Small intestine (tissue), 7 donors: Measurements from ENCODE around the gene ZFAND5. TPM values are rescaled to one million over a fixed set of nuclear protein-coding genes. Genes with fewer than 3 reads are reported as not detected.

Experiments used
- DNase-seq, 2 donors: peaks; one replicate each; pipeline versions ENCODE4 v3.0.0 to v3.0.0-alpha.2; 2013
- FAIRE-seq: peaks from 2 replicates; lab custom pipeline; 2012; peaks lifted over from hg19 to GRCh38; lab: Jason Lieb, UNC
- H3K27ac ChIP-seq, 3 donors: one replicate each; pipeline ENCODE4 v1.5.1; 2013; ENCODE audit warnings: low read length in 2 of 3, mild to moderate bottlenecking in 2 of 3, control low read depth in 1 of 3, inconsistent platforms in 1 of 3, low read depth in 1 of 3, moderate library complexity in 1 of 3
- H3K27me3 ChIP-seq, 3 donors: one replicate each; pipeline ENCODE4 v1.6.1; 2013; ENCODE audit warnings: low read length in 3 of 3, inconsistent platforms in 1 of 3; ENCODE audit not compliant: control insufficient read depth in 3 of 3, insufficient read depth in 3 of 3
- H3K36me3 ChIP-seq, 3 donors: one replicate each; pipeline ENCODE4 v1.6.1; 2013; ENCODE audit warnings: low read length in 3 of 3, inconsistent platforms in 1 of 3, low read depth in 1 of 3, mild to moderate bottlenecking in 1 of 3, moderate library complexity in 1 of 3; ENCODE audit not compliant: control insufficient read depth in 3 of 3, insufficient read depth in 2 of 3
- H3K4me1 ChIP-seq, 3 donors: one replicate each; pipeline ENCODE4 v1.6.1; 2013; ENCODE audit warnings: low read length in 2 of 3, inconsistent platforms in 1 of 3, low read depth in 1 of 3, mild to moderate bottlenecking in 1 of 3, moderate library complexity in 1 of 3; ENCODE audit not compliant: control insufficient read depth in 3 of 3, insufficient read depth in 2 of 3
- H3K4me3 ChIP-seq, 3 donors: one replicate each; pipeline ENCODE4 v1.5.1; 2013; ENCODE audit warnings: low read length in 3 of 3, control low read depth in 1 of 3, inconsistent platforms in 1 of 3, low read depth in 1 of 3, mild to moderate bottlenecking in 1 of 3, moderate library complexity in 1 of 3
- H3K9me3 ChIP-seq, 2 donors: one replicate each; pipeline ENCODE4 v1.6.1; 2013; ENCODE audit warnings: low read depth in 1 of 2, low read length in 1 of 2; ENCODE audit not compliant: control insufficient read depth in 2 of 2, insufficient read depth in 1 of 2
- WGBS, 3 donors: extraction: QIAGEN DNeasy Blood & Tissue Kit; methylation state at CpG; one replicate each; pipeline ENCODE4 v1.1.7; 2013; 5-methylcytosine and 5-hydroxymethylcytosine counted together
- polyA plus RNA-seq, 4 donors: library from polyadenylated mRNA; stranded (reverse) in 3 of 4; unstranded in 1 of 4; fragments of 200-250 nt in 3 of 4; fragments of 120-200 nt in 1 of 4; gene quantifications; one replicate each; pipeline versions ENCODE4 v1.2.1 to v1.2.3, GENCODE V29; 2013
- donor health status: healthy with polysubstance abuse.
- donor health status: control.
- donor health status: control.
- donor health status: Bipolar disorder and iron deficiency.
- donor health status: healthy.

Gene ZFAND5
- polyA plus RNA-seq, 4 donors: 38.9 to 137 (median 62.1) TPM

DNA sequence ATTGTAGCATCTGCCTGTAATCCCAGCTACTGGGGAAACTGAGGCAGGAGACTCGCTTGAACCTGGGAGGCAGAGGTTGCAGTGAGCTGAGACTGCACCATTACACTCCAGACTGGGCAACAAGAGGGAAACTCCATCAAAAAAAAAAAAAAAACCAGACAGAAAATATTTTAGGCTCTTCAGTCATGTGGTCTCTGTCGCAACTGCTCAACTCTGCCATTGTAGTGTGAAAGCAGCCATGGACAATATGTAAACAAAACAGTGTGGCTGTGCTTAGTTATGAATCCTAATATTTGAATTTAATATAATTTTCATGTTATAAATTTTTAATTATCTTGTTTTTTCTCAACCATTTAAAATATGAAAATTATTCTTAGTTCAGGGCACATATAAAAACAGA is 38.4 kb downstream of the ZFAND5 start:
- WGBS, 3 donors: 88 to 94% (median 91%) methylated on average over 2 of the region's 2 CpGs
- no peaks in the 10 kb centered on the region for H3K27me3 ChIP-seq
- no peaks in the 10 kb centered on the region for H3K4me1 ChIP-seq
- peaks cover 0 to 4% of the 10 kb centered on the region in 2 donors for H3K9me3 ChIP-seq
- peaks cover 0 to 3% (median 0%) of the 10 kb centered on the region in 3 donors for H3K36me3 ChIP-seq
- H3K4me3 ChIP-seq: no peak overlapping the region
- FAIRE-seq (no peak), DNase-seq (no peak)
- H3K27ac ChIP-seq: no peak overlapping the region

DNA sequence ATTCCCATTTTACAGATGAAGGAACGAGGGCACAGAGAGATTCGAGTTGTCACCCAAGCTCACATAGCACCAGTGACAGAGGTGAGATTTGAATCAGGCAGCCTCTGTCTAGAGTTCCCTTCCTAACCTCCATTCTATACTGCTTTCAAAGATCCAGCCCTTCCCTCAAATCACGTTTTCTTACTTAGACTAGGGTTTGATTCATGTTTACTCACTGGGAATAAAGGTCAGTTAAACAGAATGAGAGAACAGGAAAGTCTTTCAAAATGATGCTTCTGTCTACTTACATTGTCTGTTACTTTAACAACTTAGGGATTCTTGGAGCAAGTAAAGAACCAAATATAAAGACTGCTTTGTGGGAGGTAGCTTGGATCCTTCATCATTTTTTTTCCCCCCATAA is 40.0 kb downstream of the ZFAND5 start:
- peaks cover 0 to 4% of the 10 kb centered on the region in 2 donors for H3K9me3 ChIP-seq
- DNase-seq: no peak
- no peak for FAIRE-seq
- no peaks in the 10 kb centered on the region for H3K4me1 ChIP-seq
- no peaks in the 10 kb centered on the region for H3K27me3 ChIP-seq
- 59 to 70% (median 62%) methylated on average over 3 of the region's 3 CpGs for WGBS, 3 donors
- H3K36me3 ChIP-seq: peaks cover 0 to 3% (median 0%) of the 10 kb centered on the region in 3 donors
- H3K27ac ChIP-seq: no peak overlapping the region
- no peak overlapping the region for H3K4me3 ChIP-seq

DNA sequence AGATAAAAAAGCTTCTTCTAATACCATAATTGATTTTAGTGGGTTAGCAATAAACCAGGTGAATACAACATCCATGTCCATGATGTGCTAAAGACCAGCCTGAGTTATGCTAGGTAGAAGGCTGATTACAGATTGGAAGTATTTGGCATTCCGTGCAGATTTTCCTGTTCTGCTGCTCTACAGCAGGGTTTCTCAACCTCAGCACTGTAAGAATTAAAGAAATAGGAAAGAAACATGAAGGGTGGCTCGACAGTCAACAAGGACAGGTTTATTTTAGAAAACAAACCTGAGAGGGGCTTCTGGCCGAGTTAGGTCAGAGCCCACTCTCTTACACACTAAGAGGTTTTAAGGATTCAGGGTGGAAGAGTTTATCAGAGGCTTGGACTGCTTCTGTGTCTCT is 42.3 kb downstream of the ZFAND5 start:
- no peaks in the 10 kb centered on the region for H3K27me3 ChIP-seq
- no peak overlapping the region for H3K27ac ChIP-seq
- FAIRE-seq (no peak), DNase-seq (no peak)
- H3K9me3 ChIP-seq: peaks cover 0 to 4% of the 10 kb centered on the region in 2 donors
- H3K4me1 ChIP-seq: no peaks in the 10 kb centered on the region
- WGBS, 3 donors: 82 to 88% (median 85%) methylated on average over 3 of the region's 3 CpGs
- H3K36me3 ChIP-seq: peaks cover 0 to 3% (median 0%) of the 10 kb centered on the region in 3 donors
- no peak overlapping the region for H3K4me3 ChIP-seq

DNA sequence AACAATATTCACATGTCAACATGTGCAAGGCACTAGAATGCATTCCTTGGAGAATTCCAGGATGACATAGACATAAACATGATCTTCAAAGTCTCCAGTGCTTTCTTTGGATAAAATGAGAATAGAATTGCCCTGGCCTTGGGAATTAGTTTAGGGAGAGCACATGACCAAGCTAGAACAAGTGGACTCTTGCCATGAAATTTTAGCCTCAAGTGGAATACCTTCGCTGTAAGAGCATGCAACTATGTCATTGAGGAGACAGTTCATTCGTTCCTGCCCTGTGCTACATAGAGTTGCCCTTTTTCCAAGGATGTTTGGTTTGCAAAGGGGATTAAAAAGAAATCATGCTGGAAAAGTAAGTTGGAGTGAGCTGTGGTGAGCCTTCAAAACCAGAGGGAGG is 42.7 kb downstream of the ZFAND5 start:
- no peak for DNase-seq
- Histone ChIP-seq H3K27me3 (no peaks in the 10 kb centered on the region), H3K4me3 (no peak overlapping the region), H3K4me1 (no peaks in the 10 kb centered on the region), H3K36me3 (peaks cover 0 to 3% (median 0%) of the 10 kb centered on the region in 3 donors), H3K9me3 (peaks cover 0 to 4% of the 10 kb centered on the region in 2 donors), H3K27ac (no peak overlapping the region)
- 74 to 94% (median 88%) methylated on average over 2 of the region's 2 CpGs for WGBS, 3 donors
- FAIRE-seq: no peak

DNA sequence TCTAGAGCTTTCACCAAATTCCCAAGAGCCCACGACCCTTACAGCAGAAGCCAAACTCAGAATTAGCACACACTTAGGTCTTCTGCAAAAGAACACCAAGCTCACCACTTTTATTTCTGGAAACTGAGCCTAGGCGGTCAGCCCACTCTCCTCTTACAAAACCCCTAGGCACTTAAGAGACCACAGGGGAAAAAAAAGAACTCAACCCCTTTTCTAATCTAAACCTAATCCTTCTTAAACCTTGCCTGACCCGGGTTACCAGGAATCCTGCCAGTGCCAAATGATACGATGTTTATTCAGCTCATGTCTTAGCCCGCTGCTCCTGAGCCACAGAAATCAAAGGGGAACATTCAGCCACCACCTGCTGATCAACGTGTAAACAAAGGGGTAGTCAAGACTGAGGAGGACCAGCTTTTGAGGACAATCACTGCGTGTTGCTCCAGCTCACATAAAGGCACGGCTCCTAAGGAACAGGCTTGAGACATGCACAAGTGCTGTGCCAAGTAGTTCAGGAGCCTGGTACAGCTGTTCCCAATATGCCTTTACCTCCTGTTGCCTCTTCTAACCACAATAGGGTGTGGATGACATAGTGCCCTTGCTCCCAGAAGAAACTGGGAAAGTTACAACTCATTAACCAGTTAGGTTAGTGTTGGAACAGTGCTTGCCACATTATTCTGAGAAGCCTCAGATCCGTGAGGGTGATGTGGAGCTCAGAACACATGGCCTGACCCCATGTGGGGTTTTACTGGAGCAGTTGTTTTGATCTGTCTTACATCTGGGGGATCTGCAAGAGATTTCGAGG is 49.3 kb downstream of the ZFAND5 start:
- DNase-seq (peak; percentile 55 to 64), FAIRE-seq (no peak)
- H3K4me3 ChIP-seq: no peak overlapping the region
- no peaks in the 10 kb centered on the region for H3K27me3 ChIP-seq
- no peaks in the 10 kb centered on the region for H3K9me3 ChIP-seq
- H3K36me3 ChIP-seq: no peaks in the 10 kb centered on the region
- peak overlapping the region; percentile 6 to 87 (median 61) for H3K27ac ChIP-seq
- peaks cover 7 to 18% (median 7%) of the 10 kb centered on the region in 3 donors for H3K4me1 ChIP-seq
- WGBS, 3 donors: 7 to 31% (median 21%) methylated on average over 10 of the region's 10 CpGs

GRCh38 chr9:72315089-72315509 is 49.9 kb downstream of the ZFAND5 start:
- no peak for FAIRE-seq
- Histone ChIP-seq H3K27me3 (no peaks in the 10 kb centered on the region), H3K27ac (peak overlapping the region; percentile 6 to 87 (median 61)), H3K4me1 (peaks cover 7 to 18% (median 7%) of the 10 kb centered on the region in 3 donors), H3K9me3 (no peaks in the 10 kb centered on the region), H3K4me3 (no peak overlapping the region), H3K36me3 (no peaks in the 10 kb centered on the region)
- DNase-seq: peak; percentile 44 to 79
- WGBS, 3 donors: 0 to 18% (median 13%) methylated on average over 5 of the region's 5 CpGs

DNA sequence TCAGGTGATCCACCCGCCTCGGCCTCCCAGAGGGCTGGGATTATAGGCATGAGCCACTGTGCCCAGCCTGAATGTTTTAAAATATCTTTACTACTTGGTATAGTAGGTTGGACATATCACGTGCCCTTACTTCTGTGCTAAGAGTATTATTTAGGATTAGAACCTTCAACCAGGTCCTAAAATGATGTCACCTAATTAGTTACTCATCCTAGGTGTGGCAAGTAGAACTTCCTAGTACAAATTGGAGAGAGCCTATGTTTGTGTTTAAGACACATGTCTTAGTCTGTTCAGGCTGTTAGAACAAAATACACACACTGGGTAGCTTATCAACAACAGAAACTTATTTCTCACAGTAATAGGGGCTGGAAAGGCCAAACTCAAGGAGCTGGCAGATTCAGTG is 51.5 kb downstream of the ZFAND5 start:
- no peak overlapping the region for H3K4me3 ChIP-seq
- DNase-seq (peak; percentile 37 to 61), FAIRE-seq (no peak)
- H3K4me1 ChIP-seq: peaks cover 7 to 18% (median 12%) of the 10 kb centered on the region in 3 donors
- H3K36me3 ChIP-seq: no peaks in the 10 kb centered on the region
- H3K9me3 ChIP-seq: no peaks in the 10 kb centered on the region
- no peaks in the 10 kb centered on the region for H3K27me3 ChIP-seq
- H3K27ac ChIP-seq: peak overlapping the region in 1 of 3 donors; percentile 39
- WGBS, 3 donors: 73 to 88% (median 78%) methylated on average over 3 of the region's 3 CpGs

DNA sequence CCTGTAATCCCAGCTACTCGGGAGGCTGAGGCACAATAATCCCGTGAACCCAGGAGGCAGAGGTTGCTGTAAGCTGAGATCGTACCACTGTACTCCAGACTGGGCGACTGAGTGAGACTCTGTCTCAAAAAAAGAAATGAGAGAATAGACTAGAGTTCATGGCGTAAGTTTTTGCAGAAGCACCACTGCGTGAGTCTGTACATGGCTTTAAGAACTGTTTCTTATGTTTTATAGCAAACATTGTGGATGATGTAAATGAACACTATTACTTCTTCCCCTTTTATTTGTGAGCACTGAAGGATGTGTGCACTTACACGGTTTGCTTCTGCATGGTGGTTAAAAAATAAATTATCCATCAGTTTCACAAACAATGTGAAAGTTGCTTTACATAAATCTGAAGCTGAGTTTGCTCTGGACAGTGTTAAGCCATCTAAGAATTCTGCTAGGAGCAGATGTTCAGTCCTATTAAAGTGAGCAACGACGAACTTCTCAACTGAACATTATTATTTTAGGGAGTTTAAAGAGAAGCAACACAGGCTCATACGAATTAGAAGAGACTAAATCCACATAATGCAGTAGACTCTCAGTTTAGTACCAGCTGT is 52.5 kb downstream of the ZFAND5 start:
- FAIRE-seq (no peak), DNase-seq (no peak)
- H3K36me3 ChIP-seq: no peaks in the 10 kb centered on the region
- peaks cover 7 to 18% (median 12%) of the 10 kb centered on the region in 3 donors for H3K4me1 ChIP-seq
- H3K27me3 ChIP-seq: no peaks in the 10 kb centered on the region
- no peak overlapping the region for H3K4me3 ChIP-seq
- WGBS, 3 donors: 62 to 83% (median 71%) methylated on average over 10 of the region's 10 CpGs
- no peaks in the 10 kb centered on the region for H3K9me3 ChIP-seq
- H3K27ac ChIP-seq: no peak overlapping the region
